Left hindlimb (tissue), 1 donor: Measurements from ENCODE around the gene ABHD8.
A peak's percentile ranks its signal among the peaks of the same experiment; 100 is the strongest.

Source experiments
- DNase-seq: peaks from one replicate; pipeline ENCODE4 v3.0.0-alpha.2; 2018

ABHD8 gene

DNA sequence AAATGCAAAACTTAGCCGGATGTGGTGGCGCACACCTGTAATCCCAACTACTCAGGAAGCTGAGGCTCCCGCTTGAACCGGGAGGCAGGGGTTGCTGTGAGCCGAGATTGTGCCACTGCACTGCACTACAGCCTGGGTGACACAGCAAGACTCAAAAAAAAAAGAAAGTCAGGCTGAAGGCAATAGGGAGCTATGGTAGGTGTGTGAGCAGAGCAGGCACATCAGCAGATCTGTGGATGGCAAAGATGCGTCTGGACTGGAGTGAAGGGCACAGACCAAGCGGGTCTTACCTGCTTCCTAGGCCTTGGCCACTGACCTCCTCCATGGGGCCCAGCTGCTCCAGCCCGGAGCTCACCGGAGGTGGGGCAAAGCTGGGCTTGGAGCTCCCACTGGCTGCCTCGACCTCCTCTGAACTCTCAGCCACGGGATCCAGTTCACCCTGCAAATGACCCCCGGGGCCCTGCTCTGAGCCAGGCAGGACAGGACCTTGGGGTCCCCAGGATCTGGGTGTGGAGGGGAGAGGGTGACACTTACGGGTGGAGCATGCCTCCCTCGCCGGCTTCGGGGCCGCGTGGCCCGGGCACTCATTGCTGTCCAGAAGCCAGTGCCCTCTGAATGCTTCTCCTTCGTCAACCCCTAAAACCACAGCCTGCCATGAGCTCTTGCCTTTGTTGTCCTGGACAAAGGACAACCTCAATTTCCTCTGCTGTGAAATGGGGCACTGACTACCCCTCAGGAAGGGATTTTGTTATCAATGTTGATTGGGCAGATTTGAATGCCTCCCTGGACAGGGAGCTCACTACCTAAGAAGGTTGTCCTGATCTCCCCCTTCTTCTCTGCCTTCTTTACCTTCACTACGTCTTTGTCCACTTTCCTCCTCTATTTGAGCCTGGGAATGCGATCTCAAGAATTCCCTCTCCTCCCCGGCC, 39.2 kb downstream of the ABHD8 start:
- no peak for DNase-seq

DNA sequence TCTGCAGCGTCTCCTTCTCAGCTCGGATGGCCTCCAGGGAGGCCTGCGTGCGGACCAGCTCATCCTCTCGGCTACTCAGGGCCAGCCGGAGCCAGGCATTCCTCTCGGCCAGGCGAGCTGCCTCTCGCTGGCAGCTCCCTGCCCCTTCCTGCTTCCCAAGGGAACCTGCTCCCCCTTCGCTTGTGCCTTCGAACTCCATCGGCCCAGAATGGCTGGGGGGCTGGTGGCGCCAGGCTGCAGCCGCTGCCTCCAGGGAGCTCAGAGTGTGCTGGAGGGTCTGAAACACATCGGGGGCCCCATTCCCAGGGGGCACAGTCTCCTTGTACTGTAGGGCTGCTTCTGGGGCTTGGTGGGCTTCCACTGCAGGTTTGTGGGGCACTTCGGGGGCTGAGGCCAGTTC, 40.7 kb downstream of the ABHD8 start:
- DNase-seq = no peak

DNA sequence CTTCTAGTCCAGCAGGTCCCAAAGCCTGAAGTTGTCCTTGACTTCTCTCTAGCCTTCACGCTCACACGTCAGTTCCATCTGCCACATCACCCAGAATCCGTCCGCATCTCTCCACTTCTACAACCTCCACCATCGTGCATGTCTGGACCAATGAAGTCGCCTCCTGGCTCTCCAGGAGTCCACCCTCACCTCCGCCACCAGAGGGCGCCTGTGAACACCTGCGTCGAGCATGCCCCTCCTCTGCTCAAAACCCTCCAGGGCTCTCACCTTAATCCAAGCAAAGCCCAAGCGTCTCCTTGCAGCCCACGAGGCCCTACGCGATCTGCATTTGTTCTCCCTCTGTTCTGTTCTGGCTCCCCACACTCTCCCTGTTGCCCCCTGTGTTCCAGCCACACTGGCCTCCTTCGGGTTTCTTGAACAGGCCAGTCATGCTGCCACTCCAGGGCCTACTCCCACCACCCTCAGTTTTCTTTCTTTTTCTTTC, 42.3 kb downstream of the ABHD8 start:
- DNase-seq = peak; percentile 53

DNA sequence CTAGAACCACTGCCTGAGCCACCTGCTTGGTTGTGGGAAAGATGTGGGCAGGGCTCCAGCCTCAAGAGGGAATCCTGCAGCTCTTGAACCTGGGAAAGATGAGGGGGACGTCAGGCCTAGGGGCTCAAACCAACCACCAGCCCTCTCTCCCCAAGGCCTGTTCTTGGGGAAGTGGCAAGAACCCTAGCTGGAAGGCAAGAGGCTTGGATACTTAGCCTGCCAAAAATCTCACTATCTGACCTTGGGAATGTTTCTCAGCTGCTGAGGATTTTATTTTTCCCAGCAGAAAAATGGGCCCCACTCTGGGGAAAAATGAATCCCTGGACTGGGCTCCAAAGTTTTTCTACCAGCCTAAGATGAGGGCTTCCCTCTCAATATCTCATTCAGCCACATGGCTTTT, 43.3 kb downstream of the ABHD8 start:
- DNase-seq = no peak

DNA sequence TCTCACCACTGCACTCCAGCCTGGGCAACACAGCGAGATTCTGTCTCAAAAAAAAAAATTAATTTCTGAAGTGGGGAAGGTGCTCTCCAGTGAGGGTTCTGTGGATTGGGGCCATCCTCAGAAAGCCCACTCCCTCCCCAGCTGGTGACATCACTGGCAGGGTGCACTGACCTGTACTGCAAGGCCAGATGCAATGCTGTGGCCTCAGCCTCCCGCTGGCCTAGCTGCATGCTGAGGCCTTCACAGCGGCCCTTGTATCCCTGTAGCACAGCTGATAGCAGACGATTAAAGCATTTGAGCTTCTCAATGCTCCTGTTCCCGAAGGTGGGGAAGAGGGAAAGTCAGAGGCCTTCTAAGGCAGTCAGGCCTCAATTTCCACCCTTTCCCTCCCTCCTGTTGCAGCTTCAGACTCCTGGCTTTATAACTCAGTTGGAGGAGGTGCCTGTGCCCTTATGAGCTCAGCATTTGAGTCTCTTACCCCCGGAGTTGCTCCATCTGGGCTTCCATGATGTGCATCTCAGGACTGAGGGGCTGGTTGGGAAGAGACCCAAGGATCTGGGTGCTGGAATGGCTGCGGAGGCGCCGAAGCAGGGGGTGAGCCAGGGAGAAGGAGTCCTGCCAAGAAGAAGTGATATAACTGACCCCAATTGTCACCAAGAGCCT, 44.0 kb downstream of the ABHD8 start:
- DNase-seq = no peak

DNA sequence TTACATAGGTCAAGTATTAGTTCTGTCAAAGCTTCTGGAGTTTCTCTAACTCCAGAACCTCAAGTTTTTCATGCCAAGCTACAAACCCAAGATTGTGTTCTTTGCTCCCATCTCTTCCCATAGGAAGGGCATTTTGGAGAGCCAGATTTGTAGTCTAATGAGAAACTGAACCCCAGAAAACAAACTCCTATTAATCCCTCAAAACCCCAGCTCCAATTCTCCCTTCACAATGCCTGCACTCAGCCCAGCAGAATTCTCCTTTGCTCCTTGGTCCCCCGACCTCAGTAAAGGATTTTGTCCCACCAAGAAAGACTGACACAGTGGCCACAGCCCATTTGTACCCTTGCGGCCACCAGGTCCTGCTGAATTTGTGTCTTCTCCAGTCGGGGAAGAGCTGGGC, 47.1 kb downstream of the ABHD8 start:
- no peak for DNase-seq

DNA sequence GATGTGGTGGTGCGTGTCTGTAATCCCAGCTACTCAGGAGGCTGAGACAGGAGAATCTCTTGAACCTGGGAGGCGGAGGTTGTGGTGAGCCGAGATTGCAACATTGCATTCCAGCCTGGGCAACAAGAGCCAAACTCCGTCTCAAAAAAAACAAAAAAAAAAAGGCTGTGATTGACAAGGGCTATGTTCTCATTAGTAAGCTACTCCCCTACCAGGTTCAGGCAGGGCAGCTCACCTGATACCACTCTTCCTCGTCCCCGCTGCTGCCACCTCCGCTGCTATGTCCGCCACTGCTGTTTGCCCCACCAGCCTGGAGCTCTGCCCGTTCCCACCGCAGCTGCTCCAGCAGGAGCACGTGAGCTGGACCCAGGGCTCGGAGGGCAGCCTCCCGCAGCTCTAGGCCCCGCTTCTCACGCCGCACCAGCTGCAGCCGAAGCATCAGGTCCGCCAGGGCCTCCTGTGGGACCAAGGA, 48.0 kb downstream of the ABHD8 start:
- no peak for DNase-seq

DNA sequence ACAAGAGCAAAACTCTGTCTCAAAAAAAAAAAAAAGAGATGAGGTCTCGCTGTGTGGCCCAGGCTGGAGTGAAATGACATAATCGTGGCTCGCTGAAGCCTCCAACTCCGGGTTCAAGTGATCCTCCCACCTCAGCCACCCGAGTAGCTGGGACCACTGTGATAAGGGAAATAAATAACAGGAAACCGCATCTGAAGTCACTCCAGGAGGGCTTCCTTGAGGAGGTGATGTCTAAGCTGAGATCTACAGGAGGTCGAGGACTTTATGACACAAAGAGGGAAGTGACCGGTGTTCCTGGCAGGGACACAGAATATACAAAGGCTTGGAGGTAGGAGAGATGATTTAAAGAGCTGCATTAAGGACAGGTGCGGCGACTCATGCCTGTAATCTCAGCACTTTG, 48.6 kb downstream of the ABHD8 start:
- DNase-seq = no peak

DNA sequence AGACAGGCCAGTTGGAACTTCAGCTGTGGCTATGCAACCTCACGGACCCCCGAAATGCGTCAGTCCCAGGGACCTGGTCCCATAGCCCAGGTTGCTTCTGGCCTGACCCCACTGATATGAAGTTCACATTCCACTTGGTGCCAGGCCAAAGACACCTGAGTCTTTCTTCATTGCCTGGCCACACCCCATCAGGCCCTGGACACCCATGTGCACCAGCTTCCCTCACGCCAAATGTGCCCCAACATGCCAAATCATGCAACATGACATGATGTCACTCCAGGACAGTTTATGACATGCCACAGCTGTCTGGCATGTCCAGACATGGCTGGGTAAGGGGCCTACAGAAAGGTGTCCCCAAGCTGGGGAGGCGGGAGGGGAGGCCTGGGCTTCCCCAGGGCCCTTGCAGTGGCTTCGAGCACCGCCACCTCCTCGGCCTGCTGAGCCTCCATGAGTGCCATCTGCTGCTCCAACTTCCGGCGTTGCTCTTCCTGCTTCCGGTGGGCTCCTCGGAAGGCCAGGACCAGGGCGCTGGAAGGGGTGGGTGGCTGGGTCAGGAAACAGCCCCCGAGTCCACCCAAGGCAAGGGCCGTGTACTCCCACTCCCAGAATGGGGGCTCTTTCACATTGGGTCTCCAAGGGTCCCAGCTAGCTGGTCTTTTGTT, 53.2 kb downstream of the ABHD8 start:
- no peak for DNase-seq

DNA sequence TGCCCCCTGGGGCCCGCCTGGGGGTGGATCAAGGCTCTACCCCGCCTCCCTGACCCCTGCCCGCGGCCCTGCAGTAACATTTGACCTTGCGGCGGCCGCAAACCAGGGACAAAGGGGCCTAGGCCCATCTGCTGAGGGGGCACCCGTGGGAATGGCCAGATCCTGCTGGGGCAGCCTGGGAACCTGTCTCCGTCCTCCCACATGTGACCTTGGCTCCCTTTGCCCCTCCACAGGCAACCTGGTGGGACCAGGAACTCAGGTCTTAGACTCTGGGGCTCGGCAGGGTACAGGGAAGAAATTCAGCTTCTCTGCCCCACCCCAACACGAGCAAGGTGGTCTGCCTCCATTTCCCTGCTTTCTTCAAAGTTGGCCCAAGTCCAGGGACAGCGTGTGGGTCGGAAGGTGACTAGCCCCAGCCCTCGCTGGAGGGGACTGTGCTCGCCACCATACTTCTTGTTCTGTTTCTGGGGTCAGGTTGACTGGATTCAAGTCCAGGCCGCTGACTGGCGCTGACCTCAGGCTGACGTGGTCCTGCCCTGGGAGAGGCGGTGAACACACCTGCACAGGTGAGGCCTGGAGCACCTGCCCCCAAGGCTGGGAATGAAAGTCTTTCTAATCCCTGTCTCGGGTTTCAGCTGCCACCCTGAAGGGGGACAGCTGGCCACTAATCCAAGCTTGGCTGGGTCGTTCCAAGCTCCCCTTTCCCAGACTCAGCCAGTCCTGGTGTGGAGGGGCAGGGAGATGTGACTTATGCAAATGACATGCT, 55.0 kb downstream of the ABHD8 start:
- DNase-seq = no peak

DNA sequence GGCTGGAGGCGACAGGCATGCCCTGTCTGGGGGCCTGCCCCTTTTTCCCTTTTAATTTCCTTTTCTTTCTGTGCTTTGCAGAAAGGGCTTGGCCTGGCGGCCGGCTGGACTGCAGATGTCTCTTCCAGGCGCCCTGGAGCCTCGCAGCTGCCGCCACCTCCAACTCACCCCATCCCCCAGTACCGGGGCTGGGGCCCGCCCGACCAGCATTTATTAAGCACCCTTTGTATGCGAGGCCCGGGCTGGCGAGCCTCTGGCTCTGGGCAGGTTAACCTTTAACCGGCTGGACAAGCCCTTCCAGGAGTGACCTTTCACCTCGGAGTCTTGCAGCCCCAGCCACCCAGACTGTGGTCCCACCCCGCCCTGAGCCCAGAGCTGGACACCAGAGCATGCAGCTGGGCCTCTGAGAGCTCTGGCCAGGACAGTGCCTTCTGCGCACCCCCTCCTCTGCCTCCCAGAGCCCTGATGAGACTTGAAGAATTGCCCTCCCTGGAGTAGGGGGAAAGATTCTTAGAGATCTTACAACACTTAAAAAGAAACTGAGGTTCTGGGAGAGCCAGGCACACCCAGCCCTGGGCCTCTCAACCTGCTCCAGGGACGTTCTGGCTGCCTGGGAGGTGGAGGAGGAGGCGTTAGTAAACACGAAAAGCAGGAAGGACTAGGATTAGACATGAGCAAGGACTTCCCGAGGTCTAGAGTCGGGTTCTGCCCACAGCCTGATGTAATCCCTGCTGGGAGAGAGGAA, 56.4 kb downstream of the ABHD8 start:
- no peak for DNase-seq

DNA sequence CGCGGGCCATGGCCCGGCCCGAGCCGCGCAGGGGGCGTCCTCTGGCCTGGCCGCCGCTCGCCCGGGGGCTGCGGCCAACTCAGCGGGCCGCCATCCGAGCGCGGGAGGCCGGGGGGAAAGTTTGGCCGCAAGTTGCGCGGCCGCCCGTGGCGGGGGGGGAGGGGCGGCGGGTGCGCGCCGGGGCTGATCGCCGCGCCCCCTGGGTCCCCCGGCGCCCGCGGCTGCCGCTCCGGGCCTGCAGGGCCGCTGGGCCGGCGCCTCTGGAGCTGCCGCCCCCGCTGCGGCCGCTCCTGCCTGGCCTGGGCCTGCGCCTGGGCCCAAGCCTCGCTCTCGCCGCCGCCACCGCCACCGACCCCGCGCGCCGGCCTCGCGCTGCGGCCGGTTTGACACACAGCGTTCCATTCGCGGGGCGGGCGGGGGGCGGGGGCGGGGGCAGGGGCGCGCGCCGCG, 57.7 kb downstream of the ABHD8 start, which contains the start of gene NR2F6:
Gene NR2F6 (minus strand): TSS at position 385 of the 450 bp plus-strand sequence. CDS start 699 bp downstream, outside the sequence.
- peak; percentile 49 for DNase-seq

DNA sequence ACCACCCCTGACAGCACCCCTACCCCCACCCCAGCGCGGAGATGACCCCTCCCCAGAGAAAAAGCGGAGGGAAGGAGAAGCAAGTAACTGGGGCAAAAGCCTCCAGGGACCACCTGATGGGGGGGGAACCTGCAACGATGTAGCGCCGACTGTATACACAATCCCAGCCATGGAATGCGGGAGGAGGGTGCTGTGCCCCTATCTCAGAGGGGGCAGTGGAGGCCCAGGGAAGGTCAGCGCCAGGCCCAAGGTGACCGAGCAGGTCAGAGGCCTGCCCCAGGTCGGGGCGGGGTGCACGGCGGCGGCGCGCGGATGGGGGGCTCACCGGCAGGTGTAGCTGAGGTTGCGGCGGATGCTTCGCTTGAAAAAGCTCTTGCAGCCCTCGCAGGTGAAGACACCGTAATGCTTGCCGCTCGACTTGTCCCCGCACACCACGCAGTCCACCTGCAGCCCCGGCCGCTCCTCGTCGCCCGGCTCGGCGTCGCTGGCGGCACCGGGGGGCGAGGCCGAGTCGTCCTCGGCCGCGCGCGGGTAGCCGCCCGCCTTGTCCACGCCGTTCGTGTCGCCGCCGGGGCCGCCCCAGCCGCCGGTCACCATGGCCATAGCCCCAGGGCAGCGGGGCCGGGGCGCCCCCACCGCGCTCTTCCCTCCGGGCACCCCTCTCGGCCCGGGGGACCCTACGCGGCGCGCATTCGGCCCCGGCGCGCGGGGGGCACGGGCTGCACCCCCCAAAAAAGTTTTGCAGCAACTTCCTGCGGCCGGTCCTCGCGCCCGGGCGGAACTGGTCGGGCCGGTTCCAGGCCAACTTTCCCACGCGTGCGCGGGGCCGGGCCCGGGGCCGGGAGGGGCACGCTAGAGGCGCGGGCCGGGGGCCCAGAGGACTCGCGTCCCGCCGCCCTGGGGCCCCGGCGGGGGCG, 58.3 kb downstream of the ABHD8 start:
- no peak for DNase-seq

DNA sequence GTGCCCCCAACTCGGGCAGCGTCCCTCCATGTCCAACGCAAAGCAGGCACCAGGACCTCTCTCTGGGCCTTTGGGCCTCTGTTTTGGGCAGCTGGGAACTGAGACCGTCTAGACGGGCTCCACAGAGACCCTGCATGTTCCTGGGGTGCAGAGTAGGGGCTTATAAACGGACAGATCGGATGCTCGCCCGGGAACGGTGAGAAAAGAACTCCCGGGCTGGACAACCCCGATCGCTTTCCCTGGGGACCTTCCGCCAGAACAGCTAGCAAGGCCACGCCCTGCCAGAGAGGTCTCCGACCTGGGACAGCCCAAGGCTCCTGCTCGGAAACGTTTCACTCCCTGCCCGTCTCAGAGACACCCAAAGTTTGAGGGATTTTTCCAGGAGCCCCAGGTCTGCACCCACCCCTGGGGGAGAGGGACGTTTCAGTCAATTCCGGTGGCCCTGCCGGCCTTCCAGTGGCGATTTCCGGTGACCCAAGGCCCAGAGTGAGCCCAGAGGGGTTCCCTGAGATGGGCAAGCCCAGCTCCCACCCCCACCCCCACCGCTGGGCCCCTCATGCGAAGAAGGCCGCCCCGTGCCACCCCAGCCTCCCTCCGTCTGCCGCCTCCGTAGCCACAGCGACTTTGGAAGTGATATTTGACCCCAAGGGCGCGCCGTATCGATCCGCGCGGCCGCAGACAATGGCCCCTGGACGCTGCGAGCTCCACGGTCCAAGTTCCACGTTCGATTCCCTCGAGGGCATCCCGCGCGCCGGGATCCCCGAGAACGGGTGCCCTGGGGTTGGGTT, 59.2 kb downstream of the ABHD8 start:
- no peak for DNase-seq

DNA sequence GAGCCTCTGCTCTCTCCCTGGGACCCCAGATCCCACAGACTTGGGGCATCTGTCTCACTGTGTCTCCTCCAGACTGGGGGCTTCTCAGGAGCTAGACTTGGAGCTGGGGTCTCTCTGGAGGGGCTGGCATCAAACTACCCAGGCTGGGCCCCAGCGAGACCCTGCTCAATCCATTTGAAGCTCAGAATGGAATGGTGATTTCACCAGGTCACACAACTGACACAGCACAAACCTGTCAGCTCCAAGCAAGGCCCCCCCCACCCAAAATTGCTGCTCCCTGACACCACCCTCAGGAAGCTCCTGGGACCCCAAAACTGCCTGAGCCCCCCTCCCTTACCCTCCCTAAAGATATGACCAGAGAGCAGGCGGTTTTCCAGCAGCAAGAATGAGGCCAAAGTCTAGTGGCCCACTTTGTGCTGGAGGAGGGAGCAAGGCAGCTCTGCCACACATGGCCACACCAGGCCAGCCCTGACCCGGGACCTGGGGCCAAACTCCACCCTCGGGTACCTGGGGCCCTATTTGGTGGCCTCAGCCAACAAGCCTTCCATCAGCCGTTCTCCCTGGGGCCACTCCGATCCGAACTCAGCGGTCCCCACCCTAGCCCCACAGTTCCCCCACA, 59.9 kb downstream of the ABHD8 start:
- no peak for DNase-seq

DNA sequence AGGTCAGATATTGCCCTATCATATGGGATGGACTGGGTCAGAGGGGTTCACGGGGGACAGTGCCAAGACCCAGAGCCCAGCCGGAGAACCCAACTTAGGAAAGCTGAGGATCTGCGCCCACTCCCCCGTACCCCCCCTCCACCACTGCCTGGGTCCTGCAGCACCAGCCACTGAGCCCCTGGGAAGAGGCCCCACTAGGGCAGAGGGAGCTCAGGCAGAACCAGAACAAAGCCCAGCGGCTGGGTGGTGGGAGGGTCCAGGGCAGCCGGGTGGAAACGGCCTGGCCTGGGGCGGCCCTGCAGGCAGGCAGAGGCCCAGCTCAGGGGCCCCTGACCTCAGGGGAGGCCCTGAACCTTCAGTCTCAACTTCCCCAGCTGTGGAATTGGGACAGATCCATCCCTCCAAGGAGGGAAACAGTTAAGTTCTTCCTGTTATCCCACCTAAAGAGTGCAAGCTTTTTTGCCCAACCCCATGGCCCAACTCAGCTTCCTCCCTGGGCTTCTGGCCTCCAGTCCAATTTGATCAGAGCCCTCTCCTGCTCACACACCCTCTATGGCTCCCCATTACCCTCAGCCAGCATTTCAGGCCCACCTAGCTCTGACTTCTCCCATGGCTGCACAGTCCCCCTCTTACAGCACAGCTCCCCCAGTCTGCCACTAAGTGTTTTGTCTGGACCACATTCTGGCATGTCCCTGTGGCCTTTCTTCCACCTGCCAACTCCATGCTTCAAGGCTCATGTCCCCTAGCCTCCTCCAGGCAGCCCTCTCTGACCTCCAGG, 60.6 kb downstream of the ABHD8 start:
- no peak for DNase-seq
